Kidney (tissue), 14 donors: ENCODE results near the gene DLEU7. TPM values are rescaled to one million over a fixed set of nuclear protein-coding genes. Genes with fewer than 3 reads are reported as not detected.

ENCODE experiments used
- DNase-seq, 5 donors: peaks; one replicate each; pipeline ENCODE4 v3.0.0-alpha.2; 2013 to 2020
- FAIRE-seq: peaks from 2 replicates; lab custom pipeline; 2012; peaks lifted over from hg19 to GRCh38; lab: Jason Lieb, UNC
- H3K27ac ChIP-seq, 2 donors: one replicate each; pipeline ENCODE4 v1.7.0; 2013; ENCODE audit warnings: low read depth in 2 of 2, low read length in 2 of 2, inconsistent platforms in 1 of 2
- H3K27me3 ChIP-seq: one replicate; pipeline ENCODE4 v1.7.1; 2013; ENCODE audit warnings: low read length, inconsistent platforms; ENCODE audit not compliant: control insufficient read depth, insufficient read depth
- H3K36me3 ChIP-seq, 3 donors: one replicate each; pipeline versions ENCODE4 v1.7.0 to v1.7.1; 2013; ENCODE audit warnings: low read length in 3 of 3, control low read depth in 1 of 3, inconsistent platforms in 1 of 3; ENCODE audit not compliant: insufficient read depth in 3 of 3, control insufficient read depth in 2 of 3
- H3K4me1 ChIP-seq, 3 donors: one replicate each; pipeline versions ENCODE4 v1.7.0 to v1.7.1; 2013; ENCODE audit warnings: low read length in 3 of 3, inconsistent platforms in 1 of 3, low read depth in 1 of 3; ENCODE audit not compliant: control insufficient read depth in 2 of 3, insufficient read depth in 2 of 3
- H3K4me3 ChIP-seq, 3 donors: one replicate each; pipeline versions ENCODE4 v1.7.0 to v1.8.1; 2013; ENCODE audit warnings: low read length in 3 of 3, control low read depth in 1 of 3, inconsistent platforms in 1 of 3
- H3K9ac ChIP-seq, 3 donors: one replicate each; pipeline versions ENCODE4 v1.7.0 to v1.7.1; 2013; ENCODE audit warnings: low read length in 3 of 3, control low read depth in 1 of 3, inconsistent platforms in 1 of 3
- H3K9me3 ChIP-seq, 3 donors: one replicate each; pipeline versions ENCODE4 v1.7.0 to v1.7.1; 2013; ENCODE audit warnings: low read length in 3 of 3, control low read depth in 1 of 3, inconsistent platforms in 1 of 3; ENCODE audit not compliant: control insufficient read depth in 2 of 3, insufficient read depth in 1 of 3
- CTCF ChIP-seq: IDR thresholded peaks from 3 replicates; pipeline ENCODE4 v1.5.1; 2012; ENCODE audit warnings: mild to moderate bottlenecking, moderate library complexity, borderline replicate concordance; ENCODE audit not compliant: insufficient read depth; ENCODE audit errors: extremely low read depth
- intact Hi-C: fragments of 100-400 bp; cut with DNase I; formaldehyde crosslinking; loops from one replicate; pipeline ENCODE4 v1.11.1; 2022
- polyA plus RNA-seq: library from polyadenylated mRNA; stranded (reverse); fragments of 350-450 nt; fragmentation: Illumina TruSeq; extraction: RNeasy Lipid Tissue Mini Kit (QIAGEN cat#74804); gene quantifications from one replicate; pipeline ENCODE4 v1.2.3, GENCODE V29; 2014; ENCODE audit warnings: low read depth, low replicate concordance; ENCODE audit not compliant: insufficient read depth
- total RNA-seq: library from RNA; stranded (reverse); fragmentation: NEBNext Ultra II Directional; extraction: Animal tissue kit (Norgen Biotek cat#: 25700); gene quantifications from one replicate; pipeline ENCODE4 v1.2.1, GENCODE V29; 2021
- donor health status: control.
- donor health status: control.
- donor health status: control.
- donor health status: control.
- donor health status: control.
- donor health status: DM: yes; HTN: yes; CAD: no.
- donor health status: Normal renal cell carcinoma (clear cell type).

DLEU7 gene
- total and polyA plus RNA-seq, 2 donors from 2014 or later: 0.28 to 0.75 TPM

- Histone ChIP-seq H3K4me3 (no peak overlapping the region), H3K36me3 (no peaks in the 10 kb centered on the region), H3K4me1 (no peaks in the 10 kb centered on the region), H3K9me3 (no peaks in the 10 kb centered on the region), H3K9ac (no peak overlapping the region), H3K27ac (no peak overlapping the region), H3K27me3 (no peaks in the 10 kb centered on the region)
- FAIRE-seq (no peak), DNase-seq (no peak)
- intact Hi-C loops: loop anchor here (5.0 kb wide), 1 partner anchor 221 kb away; no protein-coding TSS in a partner anchor
- no peak for TF ChIP-seq CTCF
Measured at GRCh38 chr13:50883728-50884127, 40.2 kb upstream of the DLEU7 start.

DNA sequence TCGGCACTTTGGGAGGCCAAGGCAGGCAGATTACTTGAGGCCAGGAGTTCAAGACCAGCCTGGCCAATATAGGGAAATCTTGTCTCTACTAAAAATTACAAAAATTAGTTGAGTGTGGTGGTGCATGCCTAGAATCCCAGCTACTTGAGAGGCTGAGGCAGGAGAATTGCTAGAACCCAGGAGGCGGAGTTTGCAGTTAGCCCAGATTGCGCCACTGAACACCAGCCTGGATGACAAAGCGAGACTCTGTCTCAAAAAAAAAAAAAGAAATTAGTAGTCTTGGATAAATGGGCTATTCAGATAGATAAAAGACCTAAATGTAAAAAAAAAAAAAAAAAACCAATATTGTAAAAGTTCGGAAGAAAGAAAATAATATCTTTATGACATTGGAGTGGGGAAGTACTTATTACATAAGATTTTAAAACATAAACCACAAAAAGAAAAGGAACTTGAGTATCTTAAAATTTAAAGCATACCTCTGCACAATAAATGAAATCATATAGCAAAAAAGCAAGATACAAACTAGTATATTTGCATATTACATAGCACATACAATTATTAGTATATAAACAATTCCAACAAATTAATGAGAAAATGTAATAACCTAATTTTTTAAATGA is 39.4 kb upstream of the DLEU7 start:
- TF ChIP-seq CTCF: no peak
- H3K4me1 ChIP-seq: no peaks in the 10 kb centered on the region
- FAIRE-seq (peak; percentile 47), DNase-seq (no peak)
- no peak overlapping the region for H3K27ac ChIP-seq
- no peak overlapping the region for H3K9ac ChIP-seq
- no peak overlapping the region for H3K4me3 ChIP-seq
- intact Hi-C loops: loop anchor here (5.0 kb wide), 1 partner anchor 221 kb away; no protein-coding TSS in a partner anchor
- H3K36me3 ChIP-seq: no peaks in the 10 kb centered on the region
- no peaks in the 10 kb centered on the region for H3K27me3 ChIP-seq
- H3K9me3 ChIP-seq: no peaks in the 10 kb centered on the region

GRCh38 chr13:50873991-50874390 is 30.5 kb upstream of the DLEU7 start:
- intact Hi-C loops: no loop called here
- Histone ChIP-seq H3K27ac (no peak overlapping the region), H3K9me3 (no peaks in the 10 kb centered on the region), H3K27me3 (no peaks in the 10 kb centered on the region), H3K4me1 (no peaks in the 10 kb centered on the region), H3K36me3 (no peaks in the 10 kb centered on the region), H3K9ac (no peak overlapping the region), H3K4me3 (no peak overlapping the region)
- TF ChIP-seq CTCF: no peak
- no peak for FAIRE-seq
- no peak for DNase-seq

- no peaks in the 10 kb centered on the region for H3K36me3 ChIP-seq
- intact Hi-C loops: no loop called here
- no peaks in the 10 kb centered on the region for H3K4me1 ChIP-seq
- DNase-seq (no peak), FAIRE-seq (no peak)
- H3K4me3 ChIP-seq: no peak overlapping the region
- no peak overlapping the region for H3K27ac ChIP-seq
- TF ChIP-seq CTCF: no peak
- H3K9me3 ChIP-seq: no peaks in the 10 kb centered on the region
- H3K27me3 ChIP-seq: no peaks in the 10 kb centered on the region
- no peak overlapping the region for H3K9ac ChIP-seq
Measured at GRCh38 chr13:50873467-50873866, 30.0 kb upstream of the DLEU7 start.
